HEK293 (cell line): ENCODE results near the gene HIGD1A.

ENCODE experiments used
- CTCF ChIA-PET: fragments of 350-600 bp; formaldehyde crosslinking; extraction: SDS; loops from one replicate; lab custom pipeline; 2021; ENCODE audit warnings: antibody characterized with exemption; lab: Yijun Ruan, JAX
- POLR2A ChIA-PET: fragments of 300-600 bp; formaldehyde crosslinking; extraction: SDS; loops from one replicate; lab custom pipeline; 2020; ENCODE audit warnings: antibody characterized with exemption, inconsistent platforms; lab: Yijun Ruan, JAX
- H3K27ac ChIP-seq: fragments of 200-500 bp; sonication (Bioruptor generic); 2 replicates; pipeline ENCODE4 v1.5.1; 2014; ENCODE audit warnings: low read depth, low read length, control low read depth, inconsistent platforms; ENCODE audit errors: extremely low read depth
- H3K36me3 ChIP-seq, 2 experiments: fragments of 200-500 bp in 1 of 2; sonication (Bioruptor generic) in 1 of 2; 1 replicate in 1 of 2; 2 replicates in 1 of 2; pipeline ENCODE4 v1.5.1; 2014 to 2017; ENCODE audit warnings: inconsistent platforms in 2 of 2, low read length in 2 of 2; ENCODE audit not compliant: control insufficient read depth in 2 of 2, insufficient read depth in 1 of 2
- H3K4me1 ChIP-seq: fragments of 200-500 bp; sonication (Bioruptor generic); 2 replicates; pipeline ENCODE4 v1.5.1; 2014; ENCODE audit warnings: mild to moderate bottlenecking, low read length, inconsistent platforms; ENCODE audit not compliant: control insufficient read depth, insufficient read depth
- H3K4me3 ChIP-seq: 2 replicates; pipeline ENCODE4 v1.5.1; 2011; ENCODE audit warnings: low read depth, mild to moderate bottlenecking, control low read depth, low read length, moderate library complexity
- H3K9me3 ChIP-seq: fragments of 200-500 bp; sonication (Bioruptor generic); 2 replicates; pipeline ENCODE4 v1.5.1; 2014; ENCODE audit warnings: low read depth, low read length, inconsistent platforms; ENCODE audit not compliant: control insufficient read depth, insufficient read depth
- IKZF3 ChIP-seq: fragments of 450-650 bp; IDR thresholded peaks from 2 replicates; pipeline ENCODE4 v1.5.0; 2018; ENCODE audit warnings: missing biosample characterization, mild to moderate bottlenecking, missing genetic modification characterization, moderate library complexity
- KLF9 ChIP-seq: fragments of 450-650 bp; formaldehyde crosslinking; IDR thresholded peaks from 2 replicates; pipeline ENCODE4 v1.5.1; 2016; ENCODE audit warnings: missing biosample characterization, missing genetic modification characterization, low read depth
- MZF1 ChIP-seq: fragments of 450-650 bp; formaldehyde crosslinking; IDR thresholded peaks from 2 replicates; pipeline ENCODE4 v1.5.1; 2017; ENCODE audit warnings: missing biosample characterization, missing genetic modification characterization, borderline replicate concordance
- SCRT1 ChIP-seq: fragments of 450-650 bp; formaldehyde crosslinking; IDR thresholded peaks from 2 replicates; pipeline ENCODE4 v1.5.1; 2016; ENCODE audit warnings: missing biosample characterization, missing genetic modification characterization, borderline replicate concordance
- SCRT2 ChIP-seq: fragments of 450-650 bp; formaldehyde crosslinking; IDR thresholded peaks from 2 replicates; pipeline ENCODE4 v1.5.1; 2016; ENCODE audit warnings: missing biosample characterization, missing genetic modification characterization
- TCF7L2 ChIP-seq: IDR thresholded peaks from 2 replicates; pipeline ENCODE4 v1.6.1; 2011; ENCODE audit warnings: low read depth, mild to moderate bottlenecking, inconsistent platforms, low read length, moderate library complexity, borderline replicate concordance
- TRIM28 ChIP-seq: IDR thresholded peaks from 2 replicates; pipeline ENCODE4 v1.6.1; 2011; ENCODE audit warnings: low read length, control low read depth, borderline replicate concordance
- YY1 ChIP-seq: fragments of 450-650 bp; formaldehyde crosslinking; IDR thresholded peaks from 2 replicates; pipeline ENCODE4 v1.5.1; 2018; ENCODE audit warnings: missing biosample characterization, missing genetic modification characterization
- ZBTB20 ChIP-seq: fragments of 450-650 bp; formaldehyde crosslinking; IDR thresholded peaks from 2 replicates; pipeline ENCODE4 v1.5.1; 2016; ENCODE audit warnings: missing biosample characterization, missing genetic modification characterization
- ZNF10 ChIP-seq: fragments of 450-650 bp; formaldehyde crosslinking; IDR thresholded peaks from 2 replicates; pipeline ENCODE4 v1.5.1; 2017; ENCODE audit warnings: missing biosample characterization, missing genetic modification characterization
- ZNF121 ChIP-seq: fragments of 450-650 bp; formaldehyde crosslinking; IDR thresholded peaks from 2 replicates; pipeline ENCODE4 v1.5.1; 2016; ENCODE audit warnings: missing biosample characterization, missing genetic modification characterization
- ZNF274 ChIP-seq, 2 experiments: fragments of 200-500 bp in 1 of 2; fragments of 450-650 bp in 1 of 2; sonication (Bioruptor generic) in 1 of 2; formaldehyde crosslinking in 1 of 2; IDR thresholded peaks; 2 replicates each; pipeline versions ENCODE4 v1.5.1 to v1.6.1; 2014 to 2016; ENCODE audit warnings: borderline replicate concordance in 1 of 2, inconsistent platforms in 1 of 2, low read length in 1 of 2, missing biosample characterization in 1 of 2, missing genetic modification characterization in 1 of 2
- ZNF341 ChIP-seq: fragments of 450-650 bp; formaldehyde crosslinking; IDR thresholded peaks from 2 replicates; pipeline ENCODE4; 2016; ENCODE audit warnings: low read depth, missing biosample characterization, missing genetic modification characterization
- ZNF501 ChIP-seq: fragments of 450-650 bp; formaldehyde crosslinking; IDR thresholded peaks from 2 replicates; pipeline ENCODE4 v1.5.1; 2016; ENCODE audit warnings: missing biosample characterization, missing genetic modification characterization
- ZNF549 ChIP-seq: fragments of 450-650 bp; IDR thresholded peaks from 2 replicates; pipeline ENCODE4 v1.5.1; 2018; ENCODE audit warnings: missing biosample characterization, missing genetic modification characterization, mild to moderate bottlenecking, inconsistent platforms, moderate library complexity
- ZXDB ChIP-seq: fragments of 450-650 bp; formaldehyde crosslinking; IDR thresholded peaks from 2 replicates; pipeline ENCODE4 v1.5.1; 2016; ENCODE audit warnings: missing biosample characterization, missing genetic modification characterization
- TF ChIP-seq, protein P1 (sequence below): fragments of 450-650 bp; formaldehyde crosslinking; conservative IDR thresholded peaks from 2 replicates; pipeline ENCODE4 v1.5.1; 2016; ENCODE audit warnings: low read depth, missing biosample characterization, missing genetic modification characterization
- TF ChIP-seq, protein P2 (sequence below): fragments of 450-650 bp; formaldehyde crosslinking; IDR thresholded peaks from 2 replicates; pipeline ENCODE4 v1.5.1; 2017; ENCODE audit warnings: missing biosample characterization, missing genetic modification characterization
- TF ChIP-seq, protein P3 (sequence below): fragments of 450-650 bp; formaldehyde crosslinking; IDR thresholded peaks from 2 replicates; pipeline ENCODE4 v1.5.1; 2017; ENCODE audit warnings: missing biosample characterization, missing genetic modification characterization

Gene HIGD1A

DNA sequence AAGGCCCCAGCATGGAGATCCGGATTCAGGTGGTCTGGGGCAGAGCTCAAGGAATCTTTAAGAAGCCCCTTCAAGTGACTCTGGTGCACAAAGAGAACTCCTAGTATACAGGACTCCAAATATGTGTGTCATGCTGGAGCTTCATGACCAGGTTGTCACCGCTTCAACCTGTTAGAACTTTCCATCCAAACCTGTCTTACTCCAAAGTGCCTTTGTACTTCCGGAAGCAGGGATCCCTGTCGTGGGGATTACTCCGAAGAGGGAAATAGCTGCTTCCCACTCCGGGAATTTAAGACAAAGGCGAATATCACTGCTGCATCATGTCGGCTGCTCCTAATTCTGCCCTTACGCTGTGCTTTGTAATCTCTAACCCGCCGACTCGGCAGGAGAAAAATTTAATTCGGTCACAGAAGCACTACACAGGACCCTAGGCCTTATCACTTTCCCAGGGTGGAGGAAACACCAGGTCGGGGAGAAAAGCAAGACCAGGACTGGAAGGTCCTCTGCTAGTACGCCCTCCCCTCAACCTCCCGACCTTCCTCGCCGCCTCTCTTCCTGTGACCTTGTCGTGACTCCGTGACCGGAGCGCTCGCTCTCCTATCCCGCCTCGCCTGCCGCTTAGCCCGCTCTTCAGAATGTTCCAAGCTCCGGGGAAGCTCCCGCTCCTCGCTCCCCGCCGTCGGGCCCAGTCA is 730 bp downstream of the HIGD1A start:
- Histone ChIP-seq H3K36me3 (no peaks in the 10 kb centered on the region), H3K4me3 (peak overlapping the region; percentile 73), H3K27ac (peak overlapping the region; percentile 84), H3K4me1 (peaks cover 6% of the 10 kb centered on the region), H3K9me3 (no peaks in the 10 kb centered on the region)
- ChIA-PET CTCF (interaction anchor here (1.3 kb wide), 1 partner anchor 17 kb away, joined by 3 read pairs; no protein-coding TSS in a partner anchor), POLR2A (interaction anchor here (0.6 to 1.3 kb wide), 5 partner anchors 9 to 39 kb away, joined by 3 to 4 read pairs (median 3); no protein-coding TSS in a partner anchor)
- TF ChIP-seq ZBTB20 (tag by site-specific recombination) (peak; percentile 52), ZXDB (no peak), ZNF274 (IDR thresholded peaks at IDR 0.05; ENCODE audit: low read length) (no peak), ZNF274 (tag by site-specific recombination; IDR thresholded peaks at IDR 0.05; ENCODE audit: borderline replicate concordance) (no peak), SCRT2 (tag by site-specific recombination) (peak; percentile 83), SCRT1 (tag by site-specific recombination) (0 out of 2 replicates have a peak, but pooled peaks have one; percentile 19), ZNF341 (tag by site-specific recombination) (peak; percentile 25; the same call in 1 of the 2 replicates), MZF1 (tag by site-specific recombination) (peak; percentile 79; the same call in 1 of the 2 replicates), IKZF3 (tag by site-specific recombination) (peak; percentile 68)

DNA sequence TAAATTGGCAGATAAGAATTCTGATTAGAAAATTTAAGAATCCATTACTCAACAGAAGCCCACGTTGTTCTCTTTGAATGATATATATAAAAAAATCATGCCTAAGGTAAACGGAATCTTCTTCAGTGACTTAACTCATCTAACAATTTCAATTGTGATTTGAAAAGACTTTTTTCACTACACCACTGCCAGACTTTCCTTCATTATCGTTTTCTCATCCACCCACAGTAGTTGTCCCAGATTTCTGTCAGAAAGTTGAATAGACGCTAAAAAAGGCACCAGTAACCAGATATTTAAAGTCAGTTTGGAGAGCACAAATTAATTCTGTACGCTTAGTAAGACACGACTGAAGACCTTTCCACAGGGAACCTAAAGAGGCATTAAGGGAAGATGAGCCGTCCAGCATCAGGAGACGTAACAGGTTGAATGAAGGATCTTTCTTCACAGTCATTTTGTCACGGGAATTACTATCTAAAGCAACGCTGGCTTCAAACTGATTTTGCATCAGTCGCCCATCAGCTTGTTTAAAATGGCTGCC is 1.3 kb downstream of the HIGD1A start:
- Histone ChIP-seq H3K4me1 (peaks cover 6% of the 10 kb centered on the region), H3K9me3 (no peaks in the 10 kb centered on the region), H3K4me3 (peak overlapping the region; percentile 73), H3K27ac (peak overlapping the region; percentile 84; the same call in 1 of the 2 replicates), H3K36me3 (no peaks in the 10 kb centered on the region)
- ChIA-PET CTCF (interaction anchor here (1.3 kb wide), 1 partner anchor 17 kb away, joined by 3 read pairs; no protein-coding TSS in a partner anchor), POLR2A (interaction anchor here (0.6 kb wide), 1 partner anchor 18 kb away, joined by 4 read pairs; no protein-coding TSS in a partner anchor)
- 0 out of 2 replicates have a peak, but pooled peaks have one; percentile 48 for TF ChIP-seq YY1 (tag by site-specific recombination)
- 0 out of 2 replicates have a peak, but pooled peaks have one; percentile 60 for TF ChIP-seq ZNF10 (tag by site-specific recombination)
- TF ChIP-seq TCF7L2 = no peak

DNA sequence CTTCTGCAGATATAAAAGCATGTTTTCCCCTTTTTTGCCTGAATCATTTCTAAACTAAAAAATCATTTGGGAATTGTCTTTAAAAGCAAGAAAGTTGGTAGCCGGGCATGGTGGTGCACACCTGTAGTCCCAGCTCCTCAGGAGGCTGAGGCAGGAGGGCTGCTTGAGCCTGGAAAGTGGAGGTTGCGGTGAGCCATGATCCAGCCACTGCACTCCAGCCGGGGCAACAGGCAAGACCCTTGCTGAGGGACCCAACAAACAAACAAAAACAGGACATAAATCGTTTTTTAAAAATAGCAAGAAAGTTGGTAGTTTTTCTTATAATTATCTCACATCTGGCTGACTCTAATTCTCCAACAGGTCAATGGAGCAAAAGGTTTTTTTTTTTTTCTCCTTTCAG is 2.5 kb downstream of the HIGD1A start:
- ChIA-PET POLR2A (no interaction called here), CTCF (no interaction called here)
- H3K9me3 ChIP-seq = no peaks in the 10 kb centered on the region
- no peak overlapping the region for H3K4me3 ChIP-seq
- TF ChIP-seq TRIM28 (no peak), ZNF549 (tag by site-specific recombination) (no peak), KLF9 (tag by site-specific recombination) (no peak), ZNF121 (tag by site-specific recombination) (peak; percentile 62; the same call in 1 of the 2 replicates), ZNF501 (tag by site-specific recombination) (no peak)
- TF ChIP-seq, protein P1, sequence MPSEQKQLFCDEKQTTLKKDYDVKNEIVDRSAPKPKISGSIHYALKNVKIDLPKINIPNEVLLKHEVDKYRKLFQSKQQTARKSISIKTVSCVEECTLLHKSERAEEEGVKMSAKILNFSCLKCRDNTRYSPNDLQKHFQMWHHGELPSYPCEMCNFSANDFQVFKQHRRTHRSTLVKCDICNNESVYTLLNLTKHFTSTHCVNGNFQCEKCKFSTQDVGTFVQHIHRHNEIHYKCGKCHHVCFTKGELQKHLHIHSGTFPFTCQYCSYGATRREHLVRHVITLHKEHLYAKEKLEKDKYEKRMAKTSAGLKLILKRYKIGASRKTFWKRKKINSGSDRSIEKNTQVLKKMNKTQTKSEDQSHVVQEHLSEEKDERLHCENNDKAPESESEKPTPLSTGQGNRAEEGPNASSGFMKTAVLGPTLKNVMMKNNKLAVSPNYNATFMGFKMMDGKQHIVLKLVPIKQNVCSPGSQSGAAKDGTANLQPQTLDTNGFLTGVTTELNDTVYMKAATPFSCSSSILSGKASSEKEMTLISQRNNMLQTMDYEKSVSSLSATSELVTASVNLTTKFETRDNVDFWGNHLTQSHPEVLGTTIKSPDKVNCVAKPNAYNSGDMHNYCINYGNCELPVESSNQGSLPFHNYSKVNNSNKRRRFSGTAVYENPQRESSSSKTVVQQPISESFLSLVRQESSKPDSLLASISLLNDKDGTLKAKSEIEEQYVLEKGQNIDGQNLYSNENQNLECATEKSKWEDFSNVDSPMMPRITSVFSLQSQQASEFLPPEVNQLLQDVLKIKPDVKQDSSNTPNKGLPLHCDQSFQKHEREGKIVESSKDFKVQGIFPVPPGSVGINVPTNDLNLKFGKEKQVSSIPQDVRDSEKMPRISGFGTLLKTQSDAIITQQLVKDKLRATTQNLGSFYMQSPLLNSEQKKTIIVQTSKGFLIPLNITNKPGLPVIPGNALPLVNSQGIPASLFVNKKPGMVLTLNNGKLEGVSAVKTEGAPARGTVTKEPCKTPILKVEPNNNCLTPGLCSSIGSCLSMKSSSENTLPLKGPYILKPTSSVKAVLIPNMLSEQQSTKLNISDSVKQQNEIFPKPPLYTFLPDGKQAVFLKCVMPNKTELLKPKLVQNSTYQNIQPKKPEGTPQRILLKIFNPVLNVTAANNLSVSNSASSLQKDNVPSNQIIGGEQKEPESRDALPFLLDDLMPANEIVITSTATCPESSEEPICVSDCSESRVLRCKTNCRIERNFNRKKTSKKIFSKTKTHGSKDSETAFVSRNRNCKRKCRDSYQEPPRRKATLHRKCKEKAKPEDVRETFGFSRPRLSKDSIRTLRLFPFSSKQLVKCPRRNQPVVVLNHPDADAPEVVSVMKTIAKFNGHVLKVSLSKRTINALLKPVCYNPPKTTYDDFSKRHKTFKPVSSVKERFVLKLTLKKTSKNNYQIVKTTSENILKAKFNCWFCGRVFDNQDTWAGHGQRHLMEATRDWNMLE = no peak
- TF ChIP-seq, protein P2, sequence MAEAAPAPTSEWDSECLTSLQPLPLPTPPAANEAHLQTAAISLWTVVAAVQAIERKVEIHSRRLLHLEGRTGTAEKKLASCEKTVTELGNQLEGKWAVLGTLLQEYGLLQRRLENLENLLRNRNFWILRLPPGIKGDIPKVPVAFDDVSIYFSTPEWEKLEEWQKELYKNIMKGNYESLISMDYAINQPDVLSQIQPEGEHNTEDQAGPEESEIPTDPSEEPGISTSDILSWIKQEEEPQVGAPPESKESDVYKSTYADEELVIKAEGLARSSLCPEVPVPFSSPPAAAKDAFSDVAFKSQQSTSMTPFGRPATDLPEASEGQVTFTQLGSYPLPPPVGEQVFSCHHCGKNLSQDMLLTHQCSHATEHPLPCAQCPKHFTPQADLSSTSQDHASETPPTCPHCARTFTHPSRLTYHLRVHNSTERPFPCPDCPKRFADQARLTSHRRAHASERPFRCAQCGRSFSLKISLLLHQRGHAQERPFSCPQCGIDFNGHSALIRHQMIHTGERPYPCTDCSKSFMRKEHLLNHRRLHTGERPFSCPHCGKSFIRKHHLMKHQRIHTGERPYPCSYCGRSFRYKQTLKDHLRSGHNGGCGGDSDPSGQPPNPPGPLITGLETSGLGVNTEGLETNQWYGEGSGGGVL (tag by site-specific recombination) = no peak
- TF ChIP-seq, protein P3, sequence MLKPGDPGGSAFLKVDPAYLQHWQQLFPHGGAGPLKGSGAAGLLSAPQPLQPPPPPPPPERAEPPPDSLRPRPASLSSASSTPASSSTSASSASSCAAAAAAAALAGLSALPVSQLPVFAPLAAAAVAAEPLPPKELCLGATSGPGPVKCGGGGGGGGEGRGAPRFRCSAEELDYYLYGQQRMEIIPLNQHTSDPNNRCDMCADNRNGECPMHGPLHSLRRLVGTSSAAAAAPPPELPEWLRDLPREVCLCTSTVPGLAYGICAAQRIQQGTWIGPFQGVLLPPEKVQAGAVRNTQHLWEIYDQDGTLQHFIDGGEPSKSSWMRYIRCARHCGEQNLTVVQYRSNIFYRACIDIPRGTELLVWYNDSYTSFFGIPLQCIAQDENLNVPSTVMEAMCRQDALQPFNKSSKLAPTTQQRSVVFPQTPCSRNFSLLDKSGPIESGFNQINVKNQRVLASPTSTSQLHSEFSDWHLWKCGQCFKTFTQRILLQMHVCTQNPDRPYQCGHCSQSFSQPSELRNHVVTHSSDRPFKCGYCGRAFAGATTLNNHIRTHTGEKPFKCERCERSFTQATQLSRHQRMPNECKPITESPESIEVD = no peak
- H3K4me1 ChIP-seq = peaks cover 6% of the 10 kb centered on the region
- no peaks in the 10 kb centered on the region for H3K36me3 ChIP-seq
- H3K27ac ChIP-seq = no peak overlapping the region
